Measurements from ENCODE around the gene LRCH3.

LRCH3 gene

GRCh38 chr3:197810901-197811300 lies 19.8 kb downstream of the LRCH3 start:
- no peak for DNase-seq
- H3K27ac ChIP-seq (ENCODE audit: insufficient read depth in 1 of 2, low read depth in 1 of 2, low read length in 2 of 2, poor library complexity in 1 of 2, severe bottlenecking in 2 of 2) = no peak overlapping the region
- no peaks in the 10 kb centered on the region for H3K9me3 ChIP-seq (ENCODE audit: control extremely low read depth in 1 of 5, control insufficient read depth in 4 of 5, insufficient read depth in 2 of 5, low read depth in 1 of 5, low read length in 4 of 5)
- WGBS (ENCODE audit: insufficient coverage) = no CpG with 5 or more reads among the region's 6 CpGs
- no peaks in the 10 kb centered on the region for H3K4me1 ChIP-seq (ENCODE audit: control extremely low read depth in 1 of 4, control insufficient read depth in 4 of 4, insufficient read depth in 4 of 4, low read length in 3 of 4)
- POLR2A ChIA-PET = no interaction called here
- H3K27me3 ChIP-seq (replicated peaks in 2 of 5; ENCODE audit: control insufficient read depth in 4 of 5, insufficient read depth in 5 of 5, low read length in 4 of 5) = no peaks in the 10 kb centered on the region
- H3K4me3 ChIP-seq (ENCODE audit: control insufficient read depth in 1 of 7, extremely low read depth in 1 of 7, insufficient read depth in 4 of 7, low read depth in 2 of 7, low read length in 6 of 7) = no peak overlapping the region
- CTCF ChIA-PET = no interaction called here
- peaks cover 0 to 5% (median 1%) of the 10 kb centered on the region in 4 experiments for H3K36me3 ChIP-seq (ENCODE audit: control insufficient read depth in 4 of 4, insufficient read depth in 4 of 4, low read length in 3 of 4)

- H3K36me3 ChIP-seq (ENCODE audit: control insufficient read depth in 4 of 4, insufficient read depth in 4 of 4, low read length in 3 of 4) = peaks cover 0 to 5% (median 1%) of the 10 kb centered on the region in 4 experiments
- no peaks in the 10 kb centered on the region for H3K9me3 ChIP-seq (ENCODE audit: control extremely low read depth in 1 of 5, control insufficient read depth in 4 of 5, insufficient read depth in 2 of 5, low read depth in 1 of 5, low read length in 4 of 5)
- no peak overlapping the region for H3K4me3 ChIP-seq (ENCODE audit: control insufficient read depth in 1 of 7, extremely low read depth in 1 of 7, insufficient read depth in 4 of 7, low read depth in 2 of 7, low read length in 6 of 7)
- H3K27me3 ChIP-seq (replicated peaks in 2 of 5; ENCODE audit: control insufficient read depth in 4 of 5, insufficient read depth in 5 of 5, low read length in 4 of 5) = no peaks in the 10 kb centered on the region
- no peak overlapping the region for H3K27ac ChIP-seq (ENCODE audit: insufficient read depth in 1 of 2, low read depth in 1 of 2, low read length in 2 of 2, poor library complexity in 1 of 2, severe bottlenecking in 2 of 2)
- 100% methylated on average over 1 of the region's 3 CpGs for WGBS (ENCODE audit: insufficient coverage)
- ChIA-PET CTCF (no interaction called here), POLR2A (no interaction called here)
- H3K4me1 ChIP-seq (ENCODE audit: control extremely low read depth in 1 of 4, control insufficient read depth in 4 of 4, insufficient read depth in 4 of 4, low read length in 3 of 4) = no peaks in the 10 kb centered on the region
- DNase-seq = no peak
Observed at GRCh38 chr3:197811343-197811742, 20.3 kb downstream of the LRCH3 start.

GRCh38 chr3:197814372-197814771 lies 23.3 kb downstream of the LRCH3 start:
- Histone ChIP-seq H3K36me3 (ENCODE audit: control insufficient read depth in 4 of 4, insufficient read depth in 4 of 4, low read length in 3 of 4) (no peaks in the 10 kb centered on the region), H3K9me3 (ENCODE audit: control extremely low read depth in 1 of 5, control insufficient read depth in 4 of 5, insufficient read depth in 2 of 5, low read depth in 1 of 5, low read length in 4 of 5) (no peaks in the 10 kb centered on the region), H3K4me1 (ENCODE audit: control extremely low read depth in 1 of 4, control insufficient read depth in 4 of 4, insufficient read depth in 4 of 4, low read length in 3 of 4) (no peaks in the 10 kb centered on the region), H3K4me3 (ENCODE audit: control insufficient read depth in 1 of 7, extremely low read depth in 1 of 7, insufficient read depth in 4 of 7, low read depth in 2 of 7, low read length in 6 of 7) (no peak overlapping the region), H3K27ac (ENCODE audit: insufficient read depth in 1 of 2, low read depth in 1 of 2, low read length in 2 of 2, poor library complexity in 1 of 2, severe bottlenecking in 2 of 2) (no peak overlapping the region), H3K27me3 (replicated peaks in 2 of 5; ENCODE audit: control insufficient read depth in 4 of 5, insufficient read depth in 5 of 5, low read length in 4 of 5) (no peaks in the 10 kb centered on the region)
- no peak for DNase-seq
- ChIA-PET POLR2A (no interaction called here), CTCF (no interaction called here)
- WGBS (ENCODE audit: insufficient coverage) = 100% methylated on average over 2 of the region's 4 CpGs

- WGBS (ENCODE audit: insufficient coverage) = 92% methylated on average over 5 of the region's 8 CpGs
- no peak overlapping the region for H3K27ac ChIP-seq (ENCODE audit: insufficient read depth in 1 of 2, low read depth in 1 of 2, low read length in 2 of 2, poor library complexity in 1 of 2, severe bottlenecking in 2 of 2)
- peaks cover 0 to 4% (median 0%) of the 10 kb centered on the region in 4 experiments for H3K4me1 ChIP-seq (ENCODE audit: control extremely low read depth in 1 of 4, control insufficient read depth in 4 of 4, insufficient read depth in 4 of 4, low read length in 3 of 4)
- ChIA-PET CTCF (no interaction called here), POLR2A (interaction anchor here (1.5 kb wide), 1 partner anchor 12 kb away, joined by 3 read pairs; no protein-coding TSS in a partner anchor)
- no peaks in the 10 kb centered on the region for H3K9me3 ChIP-seq (ENCODE audit: control extremely low read depth in 1 of 5, control insufficient read depth in 4 of 5, insufficient read depth in 2 of 5, low read depth in 1 of 5, low read length in 4 of 5)
- H3K4me3 ChIP-seq (ENCODE audit: control insufficient read depth in 1 of 7, extremely low read depth in 1 of 7, insufficient read depth in 4 of 7, low read depth in 2 of 7, low read length in 6 of 7) = no peak overlapping the region
- H3K27me3 ChIP-seq (replicated peaks in 2 of 5; ENCODE audit: control insufficient read depth in 4 of 5, insufficient read depth in 5 of 5, low read length in 4 of 5) = no peaks in the 10 kb centered on the region
- no peak for DNase-seq
- H3K36me3 ChIP-seq (ENCODE audit: control insufficient read depth in 4 of 4, insufficient read depth in 4 of 4, low read length in 3 of 4) = peaks cover 3 to 23% (median 17%) of the 10 kb centered on the region in 4 experiments
Observed at GRCh38 chr3:197820550-197821335, 29.7 kb downstream of the LRCH3 start.

- Histone ChIP-seq H3K4me1 (ENCODE audit: control extremely low read depth in 1 of 4, control insufficient read depth in 4 of 4, insufficient read depth in 4 of 4, low read length in 3 of 4) (no peaks in the 10 kb centered on the region), H3K9me3 (ENCODE audit: control extremely low read depth in 1 of 5, control insufficient read depth in 4 of 5, insufficient read depth in 2 of 5, low read depth in 1 of 5, low read length in 4 of 5) (no peaks in the 10 kb centered on the region), H3K27ac (ENCODE audit: insufficient read depth in 1 of 2, low read depth in 1 of 2, low read length in 2 of 2, poor library complexity in 1 of 2, severe bottlenecking in 2 of 2) (no peak overlapping the region), H3K4me3 (ENCODE audit: control insufficient read depth in 1 of 7, extremely low read depth in 1 of 7, insufficient read depth in 4 of 7, low read depth in 2 of 7, low read length in 6 of 7) (no peak overlapping the region), H3K27me3 (replicated peaks in 2 of 5; ENCODE audit: control insufficient read depth in 4 of 5, insufficient read depth in 5 of 5, low read length in 4 of 5) (no peaks in the 10 kb centered on the region), H3K36me3 (ENCODE audit: control insufficient read depth in 4 of 4, insufficient read depth in 4 of 4, low read length in 3 of 4) (peaks cover 25 to 47% (median 41%) of the 10 kb centered on the region in 4 experiments)
- no CpG with 5 or more reads among the region's 3 CpGs for WGBS (ENCODE audit: insufficient coverage)
- no peak for DNase-seq
- ChIA-PET POLR2A (no interaction called here), CTCF (interaction anchor here (1.2 kb wide), 1 partner anchor 20 kb away, joined by 3 read pairs; no protein-coding TSS in a partner anchor)
Observed at GRCh38 chr3:197829397-197830045, 38.5 kb downstream of the LRCH3 start.

GRCh38 chr3:197830308-197830966 lies 39.4 kb downstream of the LRCH3 start:
- POLR2A ChIA-PET = no interaction called here

GRCh38 chr3:197830967-197831313 lies 39.9 kb downstream of the LRCH3 start:
- Histone ChIP-seq H3K36me3 (ENCODE audit: control insufficient read depth in 4 of 4, insufficient read depth in 4 of 4, low read length in 3 of 4) (peaks cover 34 to 58% (median 44%) of the 10 kb centered on the region in 4 experiments), H3K4me1 (ENCODE audit: control extremely low read depth in 1 of 4, control insufficient read depth in 4 of 4, insufficient read depth in 4 of 4, low read length in 3 of 4) (no peaks in the 10 kb centered on the region), H3K27ac (ENCODE audit: insufficient read depth in 1 of 2, low read depth in 1 of 2, low read length in 2 of 2, poor library complexity in 1 of 2, severe bottlenecking in 2 of 2) (no peak overlapping the region), H3K9me3 (ENCODE audit: control extremely low read depth in 1 of 5, control insufficient read depth in 4 of 5, insufficient read depth in 2 of 5, low read depth in 1 of 5, low read length in 4 of 5) (no peaks in the 10 kb centered on the region), H3K27me3 (replicated peaks in 2 of 5; ENCODE audit: control insufficient read depth in 4 of 5, insufficient read depth in 5 of 5, low read length in 4 of 5) (no peaks in the 10 kb centered on the region), H3K4me3 (ENCODE audit: control insufficient read depth in 1 of 7, extremely low read depth in 1 of 7, insufficient read depth in 4 of 7, low read depth in 2 of 7, low read length in 6 of 7) (no peak overlapping the region)
- POLR2A ChIA-PET = no interaction called here
- 96% methylated on average over 6 of the region's 8 CpGs for WGBS (ENCODE audit: insufficient coverage)
- CTCF ChIA-PET = interaction anchor here (1.2 kb wide), 1 partner anchor 22 kb away, joined by 3 read pairs; no protein-coding TSS in a partner anchor
- no peak for DNase-seq

More at GRCh38 chr3:197830308-197830966, 39.4 kb downstream of the LRCH3 start:
- H3K27ac ChIP-seq (ENCODE audit: insufficient read depth in 1 of 2, low read depth in 1 of 2, low read length in 2 of 2, poor library complexity in 1 of 2, severe bottlenecking in 2 of 2) = no peak overlapping the region
- no peaks in the 10 kb centered on the region for H3K9me3 ChIP-seq (ENCODE audit: control extremely low read depth in 1 of 5, control insufficient read depth in 4 of 5, insufficient read depth in 2 of 5, low read depth in 1 of 5, low read length in 4 of 5)
- no peaks in the 10 kb centered on the region for H3K4me1 ChIP-seq (ENCODE audit: control extremely low read depth in 1 of 4, control insufficient read depth in 4 of 4, insufficient read depth in 4 of 4, low read length in 3 of 4)
- 100% methylated on average over 1 of the region's 6 CpGs for WGBS (ENCODE audit: insufficient coverage)
- no peaks in the 10 kb centered on the region for H3K27me3 ChIP-seq (replicated peaks in 2 of 5; ENCODE audit: control insufficient read depth in 4 of 5, insufficient read depth in 5 of 5, low read length in 4 of 5)
- H3K36me3 ChIP-seq (ENCODE audit: control insufficient read depth in 4 of 4, insufficient read depth in 4 of 4, low read length in 3 of 4) = peaks cover 29 to 53% (median 42%) of the 10 kb centered on the region in 4 experiments
- no peak overlapping the region for H3K4me3 ChIP-seq (ENCODE audit: control insufficient read depth in 1 of 7, extremely low read depth in 1 of 7, insufficient read depth in 4 of 7, low read depth in 2 of 7, low read length in 6 of 7)
- CTCF ChIA-PET = interaction anchor here (1.2 kb wide), 1 partner anchor 21 kb away, joined by 3 read pairs; no protein-coding TSS in a partner anchor
- DNase-seq = no peak
